ENCODE data around the gene GRID2. TPM values are rescaled to one million over a fixed set of nuclear protein-coding genes. Genes with fewer than 3 reads are reported as not detected.

The GRID2 gene
- polyA plus RNA-seq, 1 experiment: not detected

- no peak for DNase-seq (ENCODE audit: low read depth, low spot score)
- Histone ChIP-seq H3K27ac (ENCODE audit: low read depth, low read length) (no peak overlapping the region), H3K9me3 (ENCODE audit: control insufficient read depth, insufficient read depth, low read length) (no peaks in the 10 kb centered on the region), H3K27me3 (ENCODE audit: control insufficient read depth, insufficient read depth, low read length) (no peaks in the 10 kb centered on the region), H3K4me3 (ENCODE audit: low read depth, low read length) (no peak overlapping the region)
- CTCF ChIA-PET: no interaction called here
- POLR2A ChIA-PET: no interaction called here
- no peak for TF ChIP-seq CTCF (IDR thresholded peaks at IDR 0.05; ENCODE audit: low read depth, low read length)
Measured at GRCh38 chr4:92516450-92516849, 212.7 kb downstream of the GRID2 start.

GRCh38 chr4:92519727-92520126, 216.0 kb downstream of the GRID2 start:
- CTCF ChIA-PET: no interaction called here
- Histone ChIP-seq H3K27ac (ENCODE audit: low read depth, low read length) (no peak overlapping the region), H3K4me3 (ENCODE audit: low read depth, low read length) (no peak overlapping the region), H3K27me3 (ENCODE audit: control insufficient read depth, insufficient read depth, low read length) (no peaks in the 10 kb centered on the region), H3K9me3 (ENCODE audit: control insufficient read depth, insufficient read depth, low read length) (no peaks in the 10 kb centered on the region)
- TF ChIP-seq CTCF (IDR thresholded peaks at IDR 0.05; ENCODE audit: low read depth, low read length): no peak
- no peak for DNase-seq (ENCODE audit: low read depth, low spot score)
- POLR2A ChIA-PET: no interaction called here

- no peaks in the 10 kb centered on the region for H3K9me3 ChIP-seq (ENCODE audit: control insufficient read depth, insufficient read depth, low read length)
- H3K27ac ChIP-seq (ENCODE audit: low read depth, low read length): no peak overlapping the region
- CTCF ChIA-PET: no interaction called here
- no peaks in the 10 kb centered on the region for H3K27me3 ChIP-seq (ENCODE audit: control insufficient read depth, insufficient read depth, low read length)
- no peak for TF ChIP-seq CTCF (IDR thresholded peaks at IDR 0.05; ENCODE audit: low read depth, low read length)
- no peak for DNase-seq (ENCODE audit: low read depth, low spot score)
- H3K4me3 ChIP-seq (ENCODE audit: low read depth, low read length): no peak overlapping the region
- POLR2A ChIA-PET: no interaction called here
Measured at GRCh38 chr4:92520563-92520962, 216.8 kb downstream of the GRID2 start.

GRCh38 chr4:92521941-92522340, 218.2 kb downstream of the GRID2 start:
- no peak for DNase-seq (ENCODE audit: low read depth, low spot score)
- ChIA-PET POLR2A (no interaction called here), CTCF (no interaction called here)
- H3K9me3 ChIP-seq (ENCODE audit: control insufficient read depth, insufficient read depth, low read length): no peaks in the 10 kb centered on the region
- H3K27me3 ChIP-seq (ENCODE audit: control insufficient read depth, insufficient read depth, low read length): no peaks in the 10 kb centered on the region
- H3K4me3 ChIP-seq (ENCODE audit: low read depth, low read length): no peak overlapping the region
- no peak for TF ChIP-seq CTCF (IDR thresholded peaks at IDR 0.05; ENCODE audit: low read depth, low read length)
- no peak overlapping the region for H3K27ac ChIP-seq (ENCODE audit: low read depth, low read length)

GRCh38 chr4:92522356-92522755, 218.6 kb downstream of the GRID2 start:
- DNase-seq (ENCODE audit: low read depth, low spot score): no peak
- no peak overlapping the region for H3K4me3 ChIP-seq (ENCODE audit: low read depth, low read length)
- no peak overlapping the region for H3K27ac ChIP-seq (ENCODE audit: low read depth, low read length)
- TF ChIP-seq CTCF (IDR thresholded peaks at IDR 0.05; ENCODE audit: low read depth, low read length): no peak
- H3K9me3 ChIP-seq (ENCODE audit: control insufficient read depth, insufficient read depth, low read length): no peaks in the 10 kb centered on the region
- H3K27me3 ChIP-seq (ENCODE audit: control insufficient read depth, insufficient read depth, low read length): no peaks in the 10 kb centered on the region
- ChIA-PET POLR2A (no interaction called here), CTCF (no interaction called here)

Measured in AG04450 (cell line).